Left colon (tissue), 2 donors: ENCODE data around the gene PYM1. TPM values are rescaled to one million over a fixed set of nuclear protein-coding genes. Genes with fewer than 3 reads are reported as not detected.
"Not testable (repeated sequence)": the region's sequence is repeated elsewhere in the genome, so short reads cannot be mapped to it uniquely, and the experiment has no call there.

ENCODE experiments used
- ATAC-seq: fragments of 200-7000 bp; cut with Tn5 transposase; one replicate; pipeline ENCODE4 v1.9.1; 2020; ENCODE audit warnings: mild to moderate bottlenecking, moderate library complexity
- DNase-seq, 2 donors: peaks; one replicate each; pipeline ENCODE4 v3.0.0-alpha.2; 2020
- intact Hi-C, 2 donors: fragments of 100-400 bp; cut with DNase I in 1 of 2; cut with micrococcal nuclease in 1 of 2; formaldehyde crosslinking; loops; one replicate each; pipeline versions ENCODE4 v1.11.2 to v1.14.0; 2022; cut with DNase I, micrococcal nuclease
- total RNA-seq, 2 donors: library from RNA; stranded (reverse); fragmentation: NEBNext Ultra II Directional; extraction: Animal tissue kit (Norgen Biotek cat#: 25700); gene quantifications; one replicate each; pipeline ENCODE4 v1.2.1, GENCODE V29; 2021
- donor health status: DM: no; HTN: no; CAD: no.
- donor health status: DM: yes; HTN: yes; CAD: no.

Gene PYM1
- total RNA-seq, 2 donors from 2014 or later: 41.7 to 45.0 TPM

DNA sequence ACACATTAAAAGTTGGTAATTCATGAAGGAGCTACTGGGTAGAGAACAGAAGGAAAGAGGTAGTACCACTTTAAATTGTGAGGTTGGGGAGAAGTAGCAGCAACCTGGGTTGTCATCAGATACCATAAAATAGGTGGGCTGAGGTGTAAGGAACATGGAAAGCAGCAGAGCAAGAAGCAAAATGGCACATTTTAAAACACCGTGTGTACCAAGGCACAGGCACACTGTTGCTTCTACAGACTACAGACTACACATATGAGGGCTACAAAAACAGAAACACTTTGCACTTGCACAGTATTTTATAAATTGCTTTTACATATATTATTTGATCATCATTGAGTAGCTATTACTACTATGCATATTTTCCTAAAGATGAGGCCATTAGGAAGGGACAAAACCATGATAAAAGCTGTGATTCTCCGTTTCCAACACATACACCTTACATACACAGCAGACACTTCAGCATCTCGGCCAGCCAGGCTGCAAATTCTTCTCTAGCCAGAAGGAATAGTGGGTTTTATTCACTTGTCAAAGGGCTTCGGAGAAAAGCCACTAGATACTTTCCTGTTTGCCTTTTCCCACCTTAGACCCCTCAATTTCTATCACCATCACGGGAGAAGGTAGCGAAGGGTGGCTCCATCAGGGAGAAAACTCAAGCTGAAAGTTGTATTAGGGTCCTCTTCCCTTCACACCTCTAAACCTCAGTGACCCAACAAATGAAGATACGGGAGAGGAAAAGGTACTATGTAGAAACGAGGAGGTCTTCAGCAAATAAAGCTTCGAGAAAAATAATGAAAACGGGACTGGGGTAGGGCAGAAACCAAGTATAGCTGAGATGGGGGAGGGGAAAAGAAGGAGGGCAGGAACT is 1.6 kb downstream of the PYM1 start:
- DNase-seq (no peak), ATAC-seq (no peak)
- intact Hi-C loops: loop anchor here in 1 of 2 donors (10.0 kb wide), 1 partner anchor 101 kb away; the partner anchor contains the start of gene DNAJC14

DNA sequence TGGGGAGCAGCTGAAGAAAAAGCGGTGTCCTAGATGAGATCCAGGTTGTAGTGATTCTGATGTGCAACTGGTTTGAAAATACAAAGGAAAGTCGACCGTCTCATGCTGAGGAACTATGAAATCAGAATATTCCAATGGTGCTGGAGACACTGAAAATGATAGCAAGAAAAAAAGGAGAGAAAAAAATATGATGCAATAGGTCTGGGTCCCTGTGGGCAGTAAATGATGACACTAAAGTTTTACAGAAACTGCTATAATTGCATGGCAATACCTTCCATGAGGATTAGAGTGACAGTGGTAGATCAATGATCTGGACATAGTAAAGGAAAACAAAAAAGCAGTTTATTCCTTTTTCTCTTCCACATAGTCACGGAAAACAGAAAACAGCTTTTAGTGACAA is 2.3 kb downstream of the PYM1 start:
- ATAC-seq: no peak
- intact Hi-C loops: loop anchor here in 1 of 2 donors (10.0 kb wide), 1 partner anchor 101 kb away; the partner anchor contains the start of gene DNAJC14
- no peak for DNase-seq

DNA sequence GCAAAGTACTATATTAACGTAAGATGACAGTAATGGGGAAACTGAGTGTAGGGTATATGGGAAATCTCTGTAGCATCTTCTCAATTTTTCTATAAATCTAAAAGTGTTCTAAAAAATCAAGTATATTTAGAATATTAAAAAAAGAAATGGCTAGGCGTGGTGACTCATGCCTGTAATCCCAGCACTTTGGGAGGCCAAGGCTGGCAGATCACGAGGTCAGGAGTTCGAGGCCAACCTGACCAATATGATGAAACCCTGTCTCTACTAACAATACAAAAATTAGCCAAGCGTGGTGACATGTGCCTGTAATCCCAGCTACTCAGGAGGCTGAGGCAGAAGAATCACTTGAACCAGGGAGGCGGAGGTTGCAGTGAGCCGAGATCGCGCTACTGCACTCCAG is 4.0 kb downstream of the PYM1 start:
- DNase-seq, ATAC-seq: not testable (repeated sequence)
- intact Hi-C loops: loop anchor here in 1 of 2 donors (10.0 kb wide), 1 partner anchor 99 kb away; the partner anchor contains the start of gene DNAJC14

DNA sequence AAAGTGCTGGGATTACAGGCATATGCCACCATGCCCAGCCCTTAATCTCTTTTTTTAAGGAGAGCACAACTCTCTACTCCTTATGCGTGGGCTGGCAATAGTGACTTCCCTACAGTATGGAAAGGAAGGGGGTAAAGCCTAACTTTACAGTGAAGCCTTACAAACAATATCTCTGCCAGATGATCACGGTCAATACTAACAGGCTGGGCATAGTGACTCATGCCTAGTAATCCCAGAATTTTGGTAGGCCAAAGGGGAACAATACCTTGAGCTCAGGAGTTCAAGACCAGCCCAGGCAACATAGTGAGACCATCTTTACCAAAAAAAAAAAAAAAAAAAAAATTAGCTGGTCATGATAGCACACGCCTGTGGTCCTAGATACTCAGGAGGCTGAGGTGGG is 5.6 kb downstream of the PYM1 start:
- intact Hi-C loops: loop anchor here in 1 of 2 donors (10.0 kb wide), 1 partner anchor 97 kb away; the partner anchor contains the start of gene DNAJC14
- no peak for ATAC-seq
- DNase-seq: no peak

DNA sequence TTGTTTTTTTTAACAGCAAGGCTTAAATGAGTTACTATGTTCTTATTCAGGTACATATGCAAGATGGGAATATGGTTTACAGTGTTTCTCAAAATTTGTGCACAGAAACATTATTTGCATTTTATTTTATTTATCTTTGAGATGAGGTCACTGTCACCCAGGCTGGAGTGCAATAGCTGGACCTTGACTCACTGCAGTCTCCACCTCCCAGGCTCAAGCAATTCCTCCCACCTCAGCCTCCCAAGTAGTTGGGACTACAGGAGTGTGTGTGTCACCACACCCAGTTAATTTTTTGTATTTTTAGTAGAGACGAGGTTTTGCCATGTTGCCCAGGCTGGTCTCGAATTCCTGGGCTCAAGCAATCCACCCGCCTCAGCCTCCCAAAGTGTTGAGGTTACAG is 8.7 kb downstream of the PYM1 start:
- intact Hi-C loops: not testable (repeated sequence)

DNA sequence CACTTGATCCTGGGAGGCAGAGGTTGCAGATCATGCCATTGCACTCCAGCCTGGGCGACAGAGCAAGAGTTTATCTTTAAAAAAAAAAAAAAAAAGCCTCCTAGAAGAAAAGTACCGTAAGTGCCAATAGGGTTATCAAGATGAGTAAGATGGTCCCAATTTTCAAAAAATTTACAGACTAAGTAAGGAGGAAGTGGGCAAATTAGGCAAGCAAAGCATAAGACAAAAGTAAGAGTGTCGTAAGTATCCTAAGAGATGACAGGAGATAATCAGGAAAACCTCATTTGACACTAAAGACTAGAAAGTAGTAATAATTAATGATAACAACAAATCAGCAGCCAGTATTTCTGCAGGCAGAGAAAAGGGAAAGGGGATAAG is 12.2 kb downstream of the PYM1 start:
- intact Hi-C loops: no loop called here
- no peak for ATAC-seq
- no peak for DNase-seq

More for the DNA sequence above, 8.7 kb downstream of the PYM1 start:
- peak; percentile 87 for ATAC-seq
- not testable (repeated sequence) for DNase-seq

DNA sequence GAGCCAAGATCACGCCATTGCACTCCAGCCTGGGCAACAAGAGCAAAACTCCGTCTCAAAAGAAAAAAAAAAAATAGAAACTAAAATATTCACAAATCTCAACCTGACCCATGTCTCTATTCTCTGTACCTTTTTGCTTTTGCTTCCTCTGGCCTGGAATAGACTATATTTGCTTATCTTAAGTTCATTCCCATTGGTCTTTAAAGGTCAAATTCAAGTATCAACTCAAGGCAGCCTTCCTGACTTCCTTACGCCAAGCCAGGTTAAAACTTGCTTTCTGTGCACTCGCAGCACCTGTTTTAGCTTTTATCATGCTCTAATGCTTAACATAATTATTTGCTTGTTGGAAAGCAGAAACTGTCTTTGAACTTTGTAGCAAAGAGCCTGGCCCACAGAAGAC is 14.8 kb downstream of the PYM1 start:
- intact Hi-C loops: no loop called here
- DNase-seq: no peak
- no peak for ATAC-seq

DNA sequence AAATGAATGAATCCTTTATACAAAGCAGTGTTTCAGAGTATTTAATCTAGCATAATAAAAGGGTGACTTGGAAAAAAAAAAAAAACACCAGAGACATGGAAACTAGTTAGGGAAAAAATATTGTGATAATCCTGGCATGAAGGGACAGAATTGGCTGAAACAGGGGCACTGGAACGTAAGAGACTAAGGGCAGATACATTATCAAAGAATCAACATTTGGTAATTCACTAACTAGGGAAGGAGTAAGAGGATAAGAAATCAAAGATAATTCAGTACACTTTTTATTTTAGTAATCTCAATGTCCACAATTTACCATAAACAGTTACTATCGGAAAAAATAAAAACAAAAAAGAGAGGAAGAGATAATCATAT is 18.2 kb downstream of the PYM1 start:
- DNase-seq (no peak), ATAC-seq (no peak)
- intact Hi-C loops: no loop called here

DNA sequence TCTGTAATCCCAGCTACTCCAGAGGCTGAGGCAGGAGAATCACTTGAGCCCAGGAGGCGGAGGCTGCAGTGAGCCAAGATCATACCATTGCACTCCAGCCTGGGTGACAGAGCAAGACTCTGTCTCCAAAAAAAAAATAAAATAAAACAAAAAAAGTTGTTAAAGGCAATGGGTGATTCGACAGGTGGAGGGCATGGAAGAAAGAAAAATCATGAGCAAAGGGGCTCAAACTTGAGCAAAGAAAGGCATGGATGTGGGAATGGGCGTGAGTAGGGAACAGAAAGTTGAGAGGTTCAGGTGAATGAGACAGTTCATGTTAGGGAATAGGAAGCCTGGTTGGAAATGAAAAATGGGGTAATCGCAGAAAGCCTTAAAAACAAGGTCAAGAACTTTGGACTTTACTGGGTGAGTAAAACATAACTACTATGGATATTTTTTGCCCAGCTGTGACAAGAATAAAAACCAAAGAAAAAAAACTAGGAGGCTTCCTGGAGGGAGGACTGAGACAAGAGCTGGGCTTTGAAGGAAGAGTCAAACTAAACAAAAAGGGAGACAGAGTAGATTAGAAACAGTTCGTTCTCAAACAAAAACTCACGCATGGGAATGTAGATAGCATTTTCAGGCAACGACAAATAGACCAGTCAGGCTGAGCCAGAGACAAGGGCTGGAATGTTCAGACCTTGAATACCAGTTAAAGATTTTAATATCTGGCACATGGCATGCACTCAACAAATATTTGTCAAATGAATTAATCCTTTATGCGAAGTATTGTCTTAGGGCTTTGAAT is 18.8 kb downstream of the PYM1 start:
- ATAC-seq: no peak
- DNase-seq: no peak
- intact Hi-C loops: no loop called here

DNA sequence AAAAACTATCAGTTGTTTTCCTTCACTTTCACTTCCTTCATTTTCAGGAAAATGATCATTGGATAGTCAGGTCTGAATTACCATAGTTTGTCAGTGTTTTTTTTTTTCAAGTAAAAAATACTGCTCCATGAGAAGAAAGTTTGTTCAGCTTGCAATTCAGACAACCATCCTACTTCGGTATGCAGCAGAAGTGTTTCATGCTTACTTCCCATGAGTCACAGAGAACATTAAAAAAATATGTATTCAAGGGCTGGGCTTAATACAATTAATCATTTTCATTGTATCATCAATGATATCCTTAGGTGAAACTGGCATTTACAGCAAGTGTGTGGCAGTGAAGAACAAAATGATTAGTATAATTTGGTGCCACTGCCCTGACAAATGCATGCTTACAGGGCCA is 21.6 kb downstream of the PYM1 start:
- intact Hi-C loops: no loop called here
- ATAC-seq: no peak
- DNase-seq: no peak

DNA sequence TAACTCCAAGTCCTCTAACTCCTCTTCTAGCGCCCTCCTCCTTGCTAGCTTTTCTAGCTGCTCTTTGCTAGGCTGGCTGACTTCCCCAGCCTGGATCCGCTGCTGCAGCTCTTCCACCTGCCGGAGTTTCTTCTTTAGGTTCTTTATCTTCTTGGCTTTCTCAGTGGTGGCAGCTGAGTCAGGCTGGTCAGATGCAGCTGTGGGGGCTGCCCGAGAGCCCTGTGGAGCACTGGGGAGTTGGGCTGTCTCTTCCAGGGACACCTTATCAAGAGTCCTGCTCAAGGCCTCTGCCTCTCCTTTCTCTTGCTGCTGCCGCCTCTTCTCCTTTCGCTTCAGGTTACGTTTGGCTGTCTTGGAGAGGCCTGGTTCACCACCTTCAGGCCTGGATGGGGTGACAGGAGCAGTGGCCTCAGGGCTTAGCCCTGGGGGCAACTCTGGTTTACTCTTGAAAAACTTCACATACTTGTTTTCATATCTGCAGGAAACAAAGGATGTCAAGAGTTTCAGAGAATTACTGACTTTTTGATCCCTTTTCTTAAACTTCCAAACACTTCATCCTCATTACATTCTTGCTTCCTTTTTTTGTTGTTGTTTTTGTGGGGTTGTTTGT is 25.7 kb downstream of the PYM1 start:
- ATAC-seq: no peak

DNA sequence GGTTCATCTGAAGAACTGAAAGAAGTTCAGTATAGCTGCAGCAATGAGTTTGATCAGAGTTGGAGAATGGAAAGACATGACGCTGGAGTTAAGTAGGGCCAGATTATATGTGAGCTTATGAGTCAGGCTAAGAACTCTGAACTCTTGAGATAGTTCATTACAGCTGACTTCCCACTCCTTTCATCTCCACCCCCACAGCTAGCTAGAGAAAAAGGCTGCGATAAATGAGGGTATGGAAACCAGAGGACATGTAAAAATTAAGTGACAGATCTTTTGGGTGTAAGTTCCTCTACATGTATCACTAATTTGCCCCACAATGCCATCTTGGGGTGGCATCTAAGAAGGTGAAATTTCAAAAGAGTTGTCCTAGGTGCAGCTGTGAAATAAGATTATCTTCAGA is 28.6 kb downstream of the PYM1 start:
- intact Hi-C loops: no loop called here
- DNase-seq (no peak), ATAC-seq (peak; percentile 39)

More for the DNA sequence above, 25.7 kb downstream of the PYM1 start:
- no peak for DNase-seq
- intact Hi-C loops: no loop called here

DNA sequence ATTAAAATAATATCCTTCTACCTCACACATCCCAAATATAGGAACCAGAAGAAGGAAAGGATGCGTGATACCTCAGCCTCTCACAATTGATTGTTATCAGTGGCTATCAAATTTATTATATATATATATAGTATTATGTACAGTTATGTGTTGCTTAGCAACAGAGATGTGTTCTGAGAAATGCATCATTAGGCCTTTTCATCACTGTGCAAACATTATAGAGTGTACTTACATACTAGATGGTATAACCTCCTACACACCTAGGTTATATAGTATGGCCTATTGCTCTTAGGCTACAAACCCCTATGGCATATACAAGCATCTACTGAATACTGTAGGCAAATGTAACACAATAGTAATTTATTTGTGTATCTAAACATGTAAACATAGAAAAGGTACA is 34.0 kb downstream of the PYM1 start:
- intact Hi-C loops: no loop called here
- ATAC-seq: no peak
- no peak for DNase-seq

DNA sequence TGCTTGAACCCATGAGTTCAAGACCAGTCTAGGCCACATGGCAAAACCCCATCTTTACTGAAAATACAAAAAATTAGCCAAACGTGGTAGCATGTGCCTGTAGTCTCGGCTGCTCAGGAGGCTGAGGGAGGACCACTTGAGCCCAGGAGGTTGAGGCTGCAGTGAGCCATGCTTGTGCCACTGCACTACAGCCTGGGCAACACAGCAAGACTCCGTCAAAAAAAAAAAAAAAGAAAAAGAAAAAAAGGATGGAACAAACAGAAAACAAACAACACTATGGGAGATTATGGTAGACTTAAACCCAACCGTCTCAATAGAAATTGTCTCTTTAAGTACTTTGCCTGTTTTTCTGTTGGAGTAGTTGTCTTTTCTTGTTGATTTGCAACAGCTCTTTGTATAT is 36.4 kb downstream of the PYM1 start:
- intact Hi-C loops: no loop called here
- no peak for DNase-seq
- no peak for ATAC-seq

DNA sequence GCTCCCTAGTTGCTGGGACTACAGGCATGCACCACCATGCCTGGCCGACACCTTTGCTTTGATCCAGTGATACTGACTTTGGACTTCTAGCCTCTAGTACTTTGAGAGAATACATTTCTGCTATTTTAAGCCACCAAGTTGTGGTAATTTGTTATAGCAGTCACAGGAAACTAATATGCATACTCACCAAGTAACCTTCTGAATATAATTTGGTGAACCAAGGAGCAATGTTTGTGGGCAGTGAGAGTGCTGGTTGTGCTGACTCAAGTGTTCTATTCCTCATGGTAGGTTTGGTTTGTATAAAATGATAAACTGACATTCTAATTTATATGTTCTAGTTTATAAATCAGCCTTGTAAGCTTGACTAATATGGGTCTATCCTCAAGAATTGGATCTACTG is 42.6 kb downstream of the PYM1 start:
- ATAC-seq (no peak), DNase-seq (no peak)
- intact Hi-C loops: no loop called here

DNA sequence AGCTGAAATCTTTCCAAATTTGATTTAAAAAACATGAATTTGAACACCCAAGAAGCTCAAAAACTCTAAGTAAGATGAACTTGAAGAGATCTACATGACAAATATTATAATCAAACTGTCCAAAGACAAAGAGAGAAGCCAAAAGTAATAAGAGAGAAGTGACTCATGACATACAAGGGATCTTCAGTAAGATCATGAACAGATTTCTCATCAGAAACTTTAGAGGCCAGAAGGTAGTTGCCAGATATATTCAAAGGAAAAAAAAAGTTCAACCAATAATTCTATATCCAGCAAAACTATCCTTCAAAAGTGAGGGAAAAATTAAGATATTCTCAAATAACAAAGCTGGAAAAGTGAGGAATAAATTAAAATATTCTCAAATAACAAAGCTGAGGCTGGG is 49.9 kb downstream of the PYM1 start:
- intact Hi-C loops: no loop called here
- DNase-seq (no peak), ATAC-seq (no peak)

DNA sequence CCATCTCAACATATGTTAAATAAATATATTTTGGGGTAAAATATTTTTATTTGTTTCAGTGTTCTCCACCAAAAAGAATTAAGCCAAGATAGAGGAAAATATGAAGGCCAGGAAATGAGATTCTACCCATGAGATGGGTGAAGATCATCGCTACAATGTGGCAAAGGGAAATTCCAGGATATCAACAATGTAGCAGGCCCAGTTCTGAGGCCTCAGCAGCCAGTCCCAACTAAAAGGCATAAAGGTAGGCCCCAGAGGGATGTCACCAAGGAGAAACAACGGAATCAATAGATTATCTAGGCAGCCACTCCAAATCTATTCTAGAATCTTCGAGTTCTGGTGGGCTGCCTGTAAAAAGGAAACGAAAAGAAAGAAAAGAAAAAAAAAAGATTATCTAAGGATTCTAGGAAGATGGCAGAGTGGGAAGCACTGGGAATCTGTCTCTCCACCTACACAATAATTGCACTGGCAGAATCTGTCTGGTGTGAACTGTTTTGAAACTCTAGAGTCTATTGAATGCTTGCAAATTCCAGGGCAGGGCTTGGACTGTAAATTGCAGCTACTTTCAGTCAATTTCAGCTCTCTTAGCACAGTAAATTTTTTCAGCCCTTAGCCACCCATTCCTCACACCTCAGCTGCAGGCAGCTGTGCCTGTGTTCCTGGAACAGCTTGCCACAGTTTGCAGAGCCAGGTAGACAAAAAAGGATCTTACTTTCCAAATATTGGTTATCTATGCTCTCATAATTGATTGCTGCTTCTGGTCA is 51.8 kb downstream of the PYM1 start:
- ATAC-seq: no peak

DNA sequence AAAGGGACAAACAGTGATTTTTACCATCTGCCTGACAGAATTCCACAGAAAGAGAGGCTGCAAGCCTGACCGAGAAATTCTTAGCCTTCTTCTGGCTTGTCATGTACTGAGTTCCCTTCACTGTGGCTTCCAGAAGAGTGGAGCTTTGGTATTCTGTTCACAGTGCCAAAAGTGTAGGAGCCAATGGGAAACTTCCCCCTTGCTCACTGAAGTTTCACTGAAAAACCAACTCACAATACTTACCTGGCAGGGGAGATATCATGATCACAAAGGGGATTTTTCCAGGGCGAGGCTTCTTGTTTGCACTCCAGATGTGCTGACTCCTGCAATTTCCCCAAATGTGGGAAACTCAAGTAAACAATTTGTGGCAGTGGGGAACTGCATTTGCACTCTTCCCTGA is 53.3 kb downstream of the PYM1 start:
- ATAC-seq (no peak), DNase-seq (no peak)
- intact Hi-C loops: no loop called here

More for the DNA sequence above, 51.8 kb downstream of the PYM1 start:
- intact Hi-C loops: no loop called here
- DNase-seq: no peak
